Breast epithelium (tissue), 4 donors: ENCODE results near the gene SRGAP1. TPM values are rescaled to one million over a fixed set of nuclear protein-coding genes. Genes with fewer than 3 reads are reported as not detected.

ENCODE experiments used
- DNase-seq, 2 donors: peaks; one replicate each; pipeline ENCODE4 v3.0.0-alpha.2; 2019; ENCODE audit warnings: low spot score in 2 of 2
- H3K27ac ChIP-seq, 2 donors: fragments of 200-600 bp; sonication (generic) in 1 of 2; one replicate each; pipeline ENCODE4 v1.5.1; 2016 to 2019; ENCODE audit warnings: mild to moderate bottlenecking in 1 of 2
- H3K27me3 ChIP-seq, 2 donors: fragments of 200-600 bp; sonication (generic) in 1 of 2; one replicate each; pipeline versions ENCODE4 v1.5.1 to v1.6.0; 2017 to 2019; ENCODE audit warnings: control low read depth in 1 of 2, mild to moderate bottlenecking in 1 of 2
- H3K36me3 ChIP-seq: fragments of 200-600 bp; one replicate; pipeline ENCODE4 v1.5.1; 2019
- H3K4me1 ChIP-seq, 2 donors: fragments of 200-600 bp; sonication (generic); one replicate each; pipeline ENCODE4 v1.5.1; 2016 to 2019; ENCODE audit warnings: control low read depth in 1 of 2
- H3K4me3 ChIP-seq, 3 donors: fragments of 200-600 bp; sonication (generic); 1 replicate in 2 of 3; 2 replicates in 1 of 3; pipeline ENCODE4 v1.5.1; 2016 to 2019; ENCODE audit warnings: mild to moderate bottlenecking in 3 of 3, moderate library complexity in 2 of 3
- H3K9me3 ChIP-seq, 2 donors: fragments of 200-600 bp; sonication (generic) in 1 of 2; one replicate each; pipeline ENCODE4 v1.5.1; 2016 to 2019; ENCODE audit warnings: control low read depth in 1 of 2
- CTCF ChIP-seq, 3 donors: fragments of 450-650 bp; IDR thresholded peaks; one replicate each; pipeline ENCODE4 v1.5.1; 2016 to 2017; ENCODE audit warnings: antibody characterized with exemption in 3 of 3, mild to moderate bottlenecking in 3 of 3, moderate library complexity in 3 of 3
- POLR2A ChIP-seq: fragments of 450-650 bp; IDR thresholded peaks from one replicate; pipeline ENCODE4 v1.6.1; 2016; ENCODE audit warnings: antibody characterized with exemption, mild to moderate bottlenecking, moderate library complexity
- POLR2AphosphoS5 ChIP-seq, 3 donors: sonication (generic); formaldehyde crosslinking; IDR thresholded peaks; one replicate each; pipeline ENCODE4 v1.6.1; 2017; ENCODE audit warnings: antibody characterized with exemption in 3 of 3
- intact Hi-C: fragments of 100-400 bp; cut with DNase I; formaldehyde crosslinking; loops from one replicate; pipeline ENCODE4 v1.15.1; 2023; ENCODE audit warnings: low total_unique reads
- total RNA-seq, 3 donors: library from RNA; depleted of rRNA; stranded (reverse); fragments of >200 nt; gene quantifications; one replicate each; pipeline ENCODE4 v1.1.0, GENCODE V29; 2016

Gene SRGAP1
- total RNA-seq, 3 donors from 2014 or later: 20.3 to 58.7 (median 29.3) TPM

DNA sequence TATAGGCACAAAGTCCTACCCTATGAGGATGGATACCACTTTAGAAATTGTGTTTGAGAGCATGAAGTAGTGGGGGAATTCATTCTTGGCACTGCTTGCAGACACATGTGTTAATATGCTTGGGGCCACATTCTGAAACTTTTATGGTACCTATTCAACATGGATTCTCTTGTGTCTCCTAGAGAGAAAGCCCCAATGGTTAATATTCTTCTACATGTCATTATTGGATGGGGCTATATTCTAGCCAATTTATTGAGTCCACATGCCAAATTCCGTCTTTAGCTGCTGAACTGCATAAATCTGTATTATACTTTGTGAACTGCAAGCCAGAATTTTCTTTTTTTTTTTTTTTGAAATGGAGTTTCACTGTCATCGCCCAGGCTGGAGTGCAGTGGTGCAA lies 237.6 kb downstream of the SRGAP1 start:
- DNase-seq: no peak
- H3K4me3 ChIP-seq: no peak overlapping the region
- H3K4me1 ChIP-seq: no peaks in the 10 kb centered on the region
- no peaks in the 10 kb centered on the region for H3K36me3 ChIP-seq
- H3K27ac ChIP-seq: peak overlapping the region in 1 of 2 donors; percentile 70
- TF ChIP-seq CTCF (IDR thresholded peaks at IDR 0.05) (no peak), POLR2AphosphoS5 (IDR thresholded peaks at IDR 0.05) (no peak), POLR2A (no peak)
- no peaks in the 10 kb centered on the region for H3K9me3 ChIP-seq
- intact Hi-C loops: no loop called here
- H3K27me3 ChIP-seq: no peaks in the 10 kb centered on the region

- H3K4me3 ChIP-seq: peak overlapping the region in 1 of 3 donors; percentile 19
- no peaks in the 10 kb centered on the region for H3K27me3 ChIP-seq
- no peak for TF ChIP-seq CTCF (IDR thresholded peaks at IDR 0.05)
- TF ChIP-seq POLR2A: no peak
- TF ChIP-seq POLR2AphosphoS5 (IDR thresholded peaks at IDR 0.05): no peak
- no peaks in the 10 kb centered on the region for H3K9me3 ChIP-seq
- DNase-seq: no peak
- no peaks in the 10 kb centered on the region for H3K36me3 ChIP-seq
- H3K27ac ChIP-seq: peak overlapping the region; percentile 70 to 75
- intact Hi-C loops: no loop called here
- H3K4me1 ChIP-seq: no peaks in the 10 kb centered on the region
Measured at GRCh38 chr12:64082866-64083268, 238.4 kb downstream of the SRGAP1 start.

- peak; percentile 68 to 79 for DNase-seq
- Histone ChIP-seq H3K9me3 (no peaks in the 10 kb centered on the region), H3K27me3 (no peaks in the 10 kb centered on the region), H3K4me1 (peaks cover 0 to 2% of the 10 kb centered on the region in 2 donors), H3K4me3 (peak overlapping the region in 1 of 3 donors; percentile 19), H3K36me3 (no peaks in the 10 kb centered on the region), H3K27ac (peak overlapping the region; percentile 70 to 75)
- intact Hi-C loops: no loop called here
- TF ChIP-seq CTCF (IDR thresholded peaks at IDR 0.05): no peak
- no peak for TF ChIP-seq POLR2A
- TF ChIP-seq POLR2AphosphoS5 (IDR thresholded peaks at IDR 0.05): peak in 2 of 3 donors; percentile 58 to 62
Measured at GRCh38 chr12:64083285-64084210, 239.0 kb downstream of the SRGAP1 start.

GRCh38 chr12:64085154-64085553 lies 240.7 kb downstream of the SRGAP1 start:
- H3K9me3 ChIP-seq: no peaks in the 10 kb centered on the region
- H3K36me3 ChIP-seq: no peaks in the 10 kb centered on the region
- H3K27ac ChIP-seq: peak overlapping the region in 1 of 2 donors; percentile 2
- peaks cover 0 to 15% of the 10 kb centered on the region in 2 donors for H3K4me1 ChIP-seq
- TF ChIP-seq POLR2A: no peak
- TF ChIP-seq POLR2AphosphoS5 (IDR thresholded peaks at IDR 0.05): no peak
- TF ChIP-seq CTCF (IDR thresholded peaks at IDR 0.05): no peak
- no peaks in the 10 kb centered on the region for H3K27me3 ChIP-seq
- no peak overlapping the region for H3K4me3 ChIP-seq
- intact Hi-C loops: no loop called here
- DNase-seq: no peak

GRCh38 chr12:64085996-64086395 lies 241.5 kb downstream of the SRGAP1 start:
- intact Hi-C loops: no loop called here
- H3K27me3 ChIP-seq: no peaks in the 10 kb centered on the region
- H3K4me3 ChIP-seq: no peak overlapping the region
- no peak for DNase-seq
- H3K4me1 ChIP-seq: peaks cover 0 to 15% of the 10 kb centered on the region in 2 donors
- H3K27ac ChIP-seq: peak overlapping the region in 1 of 2 donors; percentile 2
- H3K36me3 ChIP-seq: no peaks in the 10 kb centered on the region
- TF ChIP-seq CTCF (IDR thresholded peaks at IDR 0.05) (no peak), POLR2A (no peak), POLR2AphosphoS5 (IDR thresholded peaks at IDR 0.05) (no peak)
- no peaks in the 10 kb centered on the region for H3K9me3 ChIP-seq
